T follicular helper cell (primary cell): ENCODE data around the gene SCAPER.
A peak's percentile ranks its signal among the peaks of the same experiment; 100 is the strongest.

Source experiments
- DNase-seq: peaks from one replicate; pipeline ENCODE4 v3.0.0-alpha.2; 2020; ENCODE audit warnings: low read depth
- total RNA-seq, 2 experiments: gene quantifications; one replicate each; lab custom pipeline; 2026; lab: John Stamatoyannopoulos, UW

The SCAPER gene
- 23.2 to 51.9 reads per million in 2 experiments for total RNA-seq

DNA sequence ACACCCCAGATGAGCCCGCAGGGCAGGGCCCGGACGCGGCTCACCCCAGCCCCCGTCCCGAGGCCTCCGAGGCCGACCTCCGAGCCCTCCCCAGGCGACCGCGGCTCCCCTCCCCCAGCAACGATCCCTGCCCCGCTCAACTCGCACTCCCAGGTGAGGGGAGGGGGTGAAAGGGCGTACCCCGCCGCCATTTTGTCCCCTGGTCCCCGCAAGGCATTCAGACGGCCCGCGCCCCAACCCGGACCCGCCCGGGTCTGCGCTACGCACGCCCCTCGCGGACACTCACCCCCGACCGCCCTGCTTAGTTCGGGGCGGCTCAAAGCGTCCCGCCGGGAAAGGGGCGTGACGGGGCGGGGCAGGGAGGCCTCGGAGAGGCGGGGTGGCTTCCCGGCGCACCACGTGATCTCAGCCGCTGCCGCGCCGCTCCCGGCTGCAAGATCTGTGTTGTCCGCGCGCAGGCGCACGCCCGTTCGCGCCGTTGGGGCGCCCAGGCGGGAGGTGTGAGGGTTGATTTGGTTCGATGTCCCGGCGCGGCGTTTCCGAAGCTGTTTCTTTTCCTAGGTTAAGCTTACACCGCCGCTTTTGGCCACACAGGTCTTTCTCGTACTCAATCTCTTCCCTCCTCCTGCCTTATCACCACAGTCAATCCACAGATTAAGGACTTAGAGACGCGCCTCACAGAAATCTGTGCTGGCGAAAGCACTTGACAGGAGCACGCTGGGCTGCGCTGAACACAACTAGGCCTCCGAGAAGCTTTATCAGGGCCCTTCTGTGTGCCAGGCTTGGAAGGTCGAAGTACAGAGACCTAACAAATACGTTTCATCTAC lies at the start of gene SCAPER:
Gene SCAPER (minus strand): TSS at position 328 of the 827 bp plus-strand sequence. CDS start 21,523 bp downstream, outside the sequence.
- peak; percentile 86 for DNase-seq

- no peak for DNase-seq
These were observed 49.6 kb upstream of the SCAPER start for GRCh38 chr15:76954744-76955143.

GRCh38 chr15:76953913-76954312 lies 48.8 kb upstream of the SCAPER start:
- DNase-seq = no peak

- no peak for DNase-seq
These were observed 46.1 kb upstream of the SCAPER start for GRCh38 chr15:76951220-76951619.

GRCh38 chr15:76947454-76947853 lies 42.3 kb upstream of the SCAPER start:
- no peak for DNase-seq

GRCh38 chr15:76945494-76946093 lies 40.5 kb upstream of the SCAPER start:
- no peak for DNase-seq

DNA sequence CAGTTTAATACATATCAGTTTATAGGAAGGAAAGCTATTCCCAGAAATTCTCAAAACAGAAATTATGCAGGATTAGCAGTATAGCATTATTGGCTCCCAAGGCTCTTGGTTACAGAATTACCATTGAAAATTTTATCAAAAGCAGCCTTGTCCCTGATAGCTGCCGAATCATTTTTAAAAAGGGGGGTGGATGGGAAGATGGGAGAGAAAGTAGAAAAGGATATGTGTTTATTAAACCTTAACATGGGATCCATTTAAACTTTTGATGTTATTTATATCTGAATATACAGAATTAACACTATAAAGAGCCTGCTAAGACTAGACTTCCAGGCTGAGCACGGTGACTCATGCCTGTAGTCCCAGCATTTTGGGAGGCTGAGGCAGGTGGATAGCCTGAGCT lies 37.2 kb upstream of the SCAPER start:
- no peak for DNase-seq

DNA sequence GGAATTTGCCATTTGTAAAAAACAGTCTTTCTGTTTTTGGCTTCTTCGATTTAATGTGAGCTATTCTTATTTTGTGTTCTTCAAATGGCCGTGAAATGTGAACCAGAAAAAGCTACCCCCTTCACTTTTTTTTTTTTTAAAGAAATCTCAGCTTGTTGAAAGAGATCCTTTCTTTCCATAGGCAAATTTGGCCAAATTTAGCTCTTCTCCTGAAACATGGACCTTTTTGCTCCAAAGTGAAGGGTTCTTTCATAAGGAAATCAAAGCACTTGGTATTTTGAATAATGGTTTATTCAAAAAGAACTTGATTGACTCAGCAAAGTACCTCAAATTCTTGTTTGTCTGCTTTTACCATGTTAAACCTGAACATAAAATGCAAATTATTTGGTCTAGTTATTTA lies 36.5 kb upstream of the SCAPER start:
- no peak for DNase-seq

- DNase-seq = no peak
These were observed 34.6 kb upstream of the SCAPER start for GRCh38 chr15:76939715-76940114.

DNA sequence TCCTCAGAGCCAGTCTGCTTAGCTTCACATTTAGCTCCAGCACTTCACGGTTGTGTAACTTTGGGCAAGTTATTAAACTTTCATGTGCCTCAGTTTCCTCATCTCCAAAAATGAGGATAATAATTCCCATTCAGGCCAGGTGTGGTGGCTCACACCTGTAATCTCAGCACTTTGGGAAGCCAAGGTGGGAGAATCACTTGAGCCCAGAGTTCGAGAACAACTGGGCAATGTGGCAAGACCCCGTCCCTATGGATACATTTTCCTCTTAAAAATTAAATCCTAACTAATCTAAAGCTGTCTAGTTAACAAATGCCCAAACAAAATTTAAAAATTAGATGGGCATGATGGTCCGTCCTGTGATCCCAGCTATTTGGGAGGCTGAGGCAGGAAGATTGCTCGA lies 33.6 kb upstream of the SCAPER start:
- DNase-seq = no peak

DNA sequence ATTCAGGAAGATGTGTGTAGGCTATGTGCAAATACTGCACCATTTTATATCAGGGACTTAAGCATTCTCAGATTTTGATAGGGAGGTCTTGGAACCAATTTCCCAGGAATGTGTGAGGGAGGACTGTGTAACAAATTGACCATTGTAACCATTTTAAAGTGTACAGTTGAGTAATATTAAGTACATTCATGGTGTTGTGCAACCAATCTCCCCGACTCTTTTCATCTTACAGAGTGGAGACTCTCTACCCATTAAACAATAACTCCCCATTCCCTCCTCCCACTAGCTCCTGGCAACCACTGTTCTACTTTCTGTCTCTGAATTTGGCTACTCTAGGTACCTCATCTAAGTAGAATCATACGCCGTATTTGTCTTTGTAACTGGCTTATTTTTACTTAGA lies 31.5 kb upstream of the SCAPER start:
- no peak for DNase-seq

DNA sequence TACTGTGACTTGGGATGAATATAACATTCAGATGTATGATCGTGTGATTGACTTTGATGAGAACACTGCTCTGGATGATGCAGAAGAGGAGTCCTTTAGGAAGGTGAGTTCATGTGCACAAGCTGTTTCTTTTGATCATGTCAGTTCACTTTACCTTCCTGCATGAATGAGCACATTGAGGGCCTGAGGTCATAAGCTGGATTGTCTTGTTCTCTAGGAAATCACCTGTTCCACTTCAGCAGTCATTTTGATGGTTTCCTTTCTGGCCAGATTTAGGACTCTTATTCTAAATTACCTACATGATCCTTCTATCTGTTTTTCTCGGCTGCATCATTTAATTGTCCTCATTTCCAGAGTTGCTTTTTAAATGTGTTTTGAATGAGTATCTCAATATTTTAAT lies 30.5 kb upstream of the SCAPER start:
- DNase-seq = no peak

GRCh38 chr15:76932135-76932966 lies 27.2 kb upstream of the SCAPER start:
- DNase-seq = no peak

GRCh38 chr15:76931397-76932134 lies 26.4 kb upstream of the SCAPER start, which contains the start of gene RCN2:
Gene RCN2 (plus strand): TSS chr15:76931749. CDS start chr15:76931842, 93 bp downstream.
- DNase-seq = peak; percentile 83

GRCh38 chr15:76930831-76931396 lies 25.8 kb upstream of the SCAPER start:
- no peak for DNase-seq

DNA sequence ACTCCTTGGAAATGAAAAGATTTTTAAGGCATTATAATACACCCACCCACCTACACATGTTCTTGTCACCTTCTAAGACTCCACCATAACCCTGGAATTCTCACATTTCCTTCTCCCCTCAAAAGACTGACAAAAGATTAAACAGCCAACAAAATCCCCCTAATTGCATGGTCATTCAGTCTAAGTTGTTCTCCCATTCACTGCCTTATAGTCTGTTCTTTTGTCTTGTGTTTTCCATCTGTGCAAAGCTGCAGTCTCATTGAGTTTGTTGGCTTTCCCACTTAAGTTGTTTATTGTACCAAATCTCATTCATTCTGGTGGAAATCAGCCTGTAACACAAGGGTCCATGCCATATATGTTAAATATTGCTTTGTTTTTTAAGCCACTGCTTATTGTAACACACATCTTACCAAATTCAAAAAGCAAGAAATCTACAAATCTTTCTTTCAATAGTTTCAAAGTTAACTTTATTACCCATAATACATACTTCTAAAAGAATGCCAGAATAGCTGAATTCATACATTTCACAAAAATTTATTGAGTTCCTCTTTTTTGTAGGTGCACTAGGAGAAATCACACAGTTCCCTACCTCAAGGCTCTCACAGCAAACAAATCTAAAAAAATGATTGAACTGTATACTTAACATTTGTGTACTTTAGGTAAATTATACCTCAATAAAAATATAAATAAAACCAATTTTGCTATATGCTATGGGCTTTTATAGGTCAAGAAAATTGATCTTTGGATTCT lies 24.0 kb upstream of the SCAPER start:
- DNase-seq = no peak

- DNase-seq = no peak
These were observed 23.1 kb upstream of the SCAPER start for GRCh38 chr15:76928201-76928600.

DNA sequence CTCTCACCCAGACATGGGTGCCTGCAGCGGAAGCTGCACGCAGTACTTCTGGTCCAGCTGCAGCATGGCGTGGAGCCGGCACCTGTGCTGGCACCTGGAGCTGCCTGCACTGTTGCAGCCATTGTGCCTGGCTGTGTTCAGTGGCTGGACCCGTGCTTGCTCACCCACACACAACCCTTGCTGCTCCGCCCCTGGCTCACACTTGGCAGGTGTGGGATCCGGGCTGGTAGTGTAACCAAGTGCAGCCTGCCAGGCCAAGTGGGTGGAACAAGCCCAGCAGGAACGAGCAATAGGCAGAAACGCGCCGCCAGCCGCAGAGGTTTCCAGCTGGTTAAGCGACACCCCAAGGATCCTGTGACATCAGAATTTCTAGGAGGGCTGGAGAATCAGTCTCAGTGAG lies 11.2 kb upstream of the SCAPER start:
- DNase-seq = no peak

DNA sequence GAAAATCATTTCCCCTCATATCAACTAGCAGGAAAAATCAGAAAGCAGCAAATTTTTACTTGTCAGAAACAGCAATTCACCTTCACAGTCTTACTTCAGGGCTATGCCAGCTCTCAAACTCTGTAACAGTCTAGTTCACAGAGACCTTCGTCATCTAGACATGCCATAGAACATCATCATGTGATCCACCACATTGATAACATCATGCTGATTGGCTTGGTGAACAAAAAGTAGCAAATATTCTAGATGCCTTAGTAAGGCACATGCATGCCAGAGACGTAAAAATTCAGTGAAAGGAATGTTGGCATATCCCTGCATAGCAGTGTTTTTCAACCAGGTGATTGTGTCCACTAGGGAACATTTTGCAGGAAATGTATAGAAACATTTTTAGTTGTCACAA lies 8.6 kb upstream of the SCAPER start:
- DNase-seq = no peak

DNA sequence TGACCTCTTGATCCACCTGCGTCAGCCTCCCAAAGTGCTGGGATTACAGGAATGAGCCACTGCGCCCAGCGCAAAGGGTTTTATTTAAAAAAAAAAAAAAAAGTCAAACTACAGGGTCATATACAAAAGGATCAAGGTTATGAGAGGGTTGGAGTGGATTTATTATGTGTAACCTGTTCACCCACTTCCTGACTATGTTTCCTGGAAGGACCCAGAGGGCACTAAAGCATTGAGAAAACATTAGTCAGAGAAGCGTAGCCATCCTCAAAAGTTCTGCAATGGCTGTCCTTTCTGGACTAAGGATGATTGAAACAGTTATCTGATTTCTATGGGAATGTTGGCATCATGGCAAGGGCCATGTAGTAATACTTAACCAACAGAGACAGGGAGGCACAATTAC lies 7.3 kb upstream of the SCAPER start:
- DNase-seq = no peak

- no peak for DNase-seq
These were observed 715 bp upstream of the SCAPER start for GRCh38 chr15:76905855-76906254.
